Panc1 (cell line): ENCODE results near the gene PDGFD. TPM values are rescaled to one million over a fixed set of nuclear protein-coding genes. Genes with fewer than 3 reads are reported as not detected.

ENCODE experiments used
- ATAC-seq: fragments of 200-7000 bp; cut with Tn5 transposase; 2 replicates; pipeline ENCODE4 v1.9.1; 2020; ENCODE audit warnings: mild to moderate bottlenecking, moderate library complexity
- BruUV-seq: library from RNA; stranded (reverse); fragments of 400-500 nt; replicated peaks from 2 replicates; lab custom pipeline; 2021; lab: Mats Ljungman, UMichigan
- CTCF ChIA-PET: fragments of 300-600 bp; sonication (Branson Sonifier 250); formaldehyde crosslinking; loops from one replicate; lab custom pipeline; 2022; ENCODE audit warnings: antibody characterized with exemption; lab: Charles Lee
- POLR2A ChIA-PET: fragments of 300-600 bp; sonication (Branson Sonifier 250); formaldehyde crosslinking; loops from one replicate; lab custom pipeline; 2022; ENCODE audit warnings: antibody characterized with exemption; lab: Charles Lee
- DNase-seq: peaks from one replicate; pipeline ENCODE4 v3.0.0-alpha.2; 2010; ENCODE audit warnings: low read depth, low spot score
- H3K27ac ChIP-seq: 2 replicates; pipeline ENCODE4 v1.5.1; 2011; ENCODE audit warnings: mild to moderate bottlenecking, low read length, inconsistent platforms
- H3K27me3 ChIP-seq: fragments of 200-500 bp; sonication (Bioruptor generic); 2 replicates; pipeline ENCODE4 v1.6.0; 2014; ENCODE audit warnings: low read length, inconsistent platforms; ENCODE audit not compliant: control insufficient read depth, insufficient read depth
- H3K36me3 ChIP-seq: fragments of 200-500 bp; sonication (Bioruptor generic); 2 replicates; pipeline ENCODE4 v1.5.1; 2014; ENCODE audit warnings: inconsistent platforms, mild to moderate bottlenecking, low read length, moderate library complexity; ENCODE audit not compliant: control insufficient read depth, insufficient read depth
- H3K4me1 ChIP-seq: 2 replicates; pipeline ENCODE4 v1.5.1; 2011; ENCODE audit warnings: inconsistent platforms, mild to moderate bottlenecking, low read length, moderate library complexity; ENCODE audit not compliant: control insufficient read depth, insufficient read depth
- H3K4me3 ChIP-seq, 2 experiments: 2 replicates each; pipeline ENCODE4 v1.5.1; 2011 to 2012; ENCODE audit warnings: low read depth in 2 of 2, low read length in 2 of 2, mild to moderate bottlenecking in 2 of 2, inconsistent platforms in 1 of 2, moderate library complexity in 1 of 2
- H3K9me3 ChIP-seq: fragments of 200-500 bp; sonication (Bioruptor generic); 2 replicates; pipeline ENCODE4 v1.5.1; 2014; ENCODE audit warnings: low read depth, mild to moderate bottlenecking, inconsistent platforms, low read length, moderate library complexity; ENCODE audit not compliant: control insufficient read depth, insufficient read depth
- POLR2AphosphoS5 ChIP-seq: IDR thresholded peaks from 2 replicates; pipeline ENCODE4 v1.6.1; 2012; ENCODE audit warnings: mild to moderate bottlenecking, low read depth, low read length, moderate library complexity
- SIN3A ChIP-seq: IDR thresholded peaks from 2 replicates; pipeline ENCODE4 v1.6.1; 2012; ENCODE audit warnings: low read depth, mild to moderate bottlenecking, low read length, moderate library complexity, borderline replicate concordance; ENCODE audit not compliant: insufficient read depth
- TCF7L2 ChIP-seq: IDR thresholded peaks from 2 replicates; pipeline ENCODE4 v1.6.1; 2011; ENCODE audit warnings: mild to moderate bottlenecking, low read depth, low read length, inconsistent platforms
- in situ Hi-C: cut with HindIII; loops from 2 replicates; pipeline ENCODE4 v1.10.0; 2016; ENCODE audit warnings: low sequenced_read_pairs, low pct_unique_long_range_greater_than_20kb
- intact Hi-C: fragments of 100-400 bp; cut with micrococcal nuclease; formaldehyde crosslinking; loops from one replicate; pipeline ENCODE4 v1.10.0; 2022; ENCODE audit not compliant: unreplicated experiment
- total RNA-seq: library from RNA; stranded (reverse); gene quantifications from one replicate; pipeline ENCODE4 v1.2.1, GENCODE V29; 2021; ENCODE audit not compliant: unreplicated experiment
- TF ChIP-seq, protein P1 (sequence below), 2 experiments: IDR thresholded peaks; 2 replicates each; pipeline ENCODE4 v1.6.1; 2011 to 2012; ENCODE audit warnings: low read depth in 2 of 2, control low read depth in 1 of 2, low read length in 1 of 2, mild to moderate bottlenecking in 1 of 2, moderate library complexity in 1 of 2; ENCODE audit not compliant: insufficient read depth in 1 of 2
- TF ChIP-seq, protein P2 (sequence below): fragments of 450-650 bp; IDR thresholded peaks from 2 replicates; pipeline ENCODE4 v1.5.1; 2017; ENCODE audit warnings: mild to moderate bottlenecking

The PDGFD gene
- total RNA-seq, 1 experiment from 2014 or later, result 1.3 TPM

DNA sequence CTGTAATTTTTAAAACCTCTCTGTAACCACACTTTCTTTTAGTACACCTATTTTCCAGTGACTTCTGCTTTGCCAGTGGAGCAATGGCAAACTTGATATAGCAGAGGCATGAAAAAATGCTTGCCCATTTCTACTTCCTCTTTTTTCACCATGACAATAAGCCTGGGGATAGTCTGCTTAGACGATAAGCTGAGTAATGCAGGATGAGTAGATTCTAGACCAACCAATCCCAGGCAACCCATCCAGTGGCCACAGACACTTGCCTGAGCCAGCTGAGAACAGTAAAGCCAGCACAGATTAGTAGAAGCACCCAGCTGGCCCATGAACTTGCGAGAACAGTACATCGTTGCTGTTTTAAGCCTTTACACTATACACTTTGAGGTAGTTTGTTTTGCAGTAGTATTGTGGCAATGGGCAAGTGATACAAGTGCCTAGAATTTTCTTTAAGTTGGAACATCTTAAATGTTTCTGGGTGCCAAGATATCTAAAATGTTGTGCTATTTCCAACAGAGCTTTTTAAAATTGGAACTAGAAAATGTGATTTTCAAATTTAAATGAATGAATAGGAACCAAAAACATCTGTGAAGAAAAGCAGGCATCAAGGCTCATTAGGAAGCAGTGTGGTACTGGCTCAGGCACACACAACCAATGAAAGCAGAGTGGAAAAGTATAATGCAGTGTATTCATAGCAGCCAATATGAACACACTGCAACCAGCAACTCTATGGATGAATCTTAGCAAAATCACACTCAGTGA, 89.8 kb downstream of the PDGFD start:
- no peak for ATAC-seq
- no peak for DNase-seq
- in situ Hi-C loops (no loop called here), intact Hi-C loops (no loop called here)
- BruUV-seq, result no TSS peak
- Histone ChIP-seq H3K36me3 (no peaks in the 10 kb centered on the region), H3K27ac (no peak overlapping the region), H3K27me3 (no peaks in the 10 kb centered on the region), H3K4me3 (no peak overlapping the region), H3K9me3 (no peaks in the 10 kb centered on the region), H3K4me1 (no peaks in the 10 kb centered on the region)
- TF ChIP-seq, protein P1, sequence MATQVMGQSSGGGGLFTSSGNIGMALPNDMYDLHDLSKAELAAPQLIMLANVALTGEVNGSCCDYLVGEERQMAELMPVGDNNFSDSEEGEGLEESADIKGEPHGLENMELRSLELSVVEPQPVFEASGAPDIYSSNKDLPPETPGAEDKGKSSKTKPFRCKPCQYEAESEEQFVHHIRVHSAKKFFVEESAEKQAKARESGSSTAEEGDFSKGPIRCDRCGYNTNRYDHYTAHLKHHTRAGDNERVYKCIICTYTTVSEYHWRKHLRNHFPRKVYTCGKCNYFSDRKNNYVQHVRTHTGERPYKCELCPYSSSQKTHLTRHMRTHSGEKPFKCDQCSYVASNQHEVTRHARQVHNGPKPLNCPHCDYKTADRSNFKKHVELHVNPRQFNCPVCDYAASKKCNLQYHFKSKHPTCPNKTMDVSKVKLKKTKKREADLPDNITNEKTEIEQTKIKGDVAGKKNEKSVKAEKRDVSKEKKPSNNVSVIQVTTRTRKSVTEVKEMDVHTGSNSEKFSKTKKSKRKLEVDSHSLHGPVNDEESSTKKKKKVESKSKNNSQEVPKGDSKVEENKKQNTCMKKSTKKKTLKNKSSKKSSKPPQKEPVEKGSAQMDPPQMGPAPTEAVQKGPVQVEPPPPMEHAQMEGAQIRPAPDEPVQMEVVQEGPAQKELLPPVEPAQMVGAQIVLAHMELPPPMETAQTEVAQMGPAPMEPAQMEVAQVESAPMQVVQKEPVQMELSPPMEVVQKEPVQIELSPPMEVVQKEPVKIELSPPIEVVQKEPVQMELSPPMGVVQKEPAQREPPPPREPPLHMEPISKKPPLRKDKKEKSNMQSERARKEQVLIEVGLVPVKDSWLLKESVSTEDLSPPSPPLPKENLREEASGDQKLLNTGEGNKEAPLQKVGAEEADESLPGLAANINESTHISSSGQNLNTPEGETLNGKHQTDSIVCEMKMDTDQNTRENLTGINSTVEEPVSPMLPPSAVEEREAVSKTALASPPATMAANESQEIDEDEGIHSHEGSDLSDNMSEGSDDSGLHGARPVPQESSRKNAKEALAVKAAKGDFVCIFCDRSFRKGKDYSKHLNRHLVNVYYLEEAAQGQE (IDR thresholded peaks at IDR 0.05; ENCODE audit: insufficient read depth in 1 of 2, low read depth in 2 of 2, low read length in 1 of 2), result no peak
- TF ChIP-seq SIN3A (no peak), TCF7L2 (no peak), POLR2AphosphoS5 (no peak)
- TF ChIP-seq, protein P2, sequence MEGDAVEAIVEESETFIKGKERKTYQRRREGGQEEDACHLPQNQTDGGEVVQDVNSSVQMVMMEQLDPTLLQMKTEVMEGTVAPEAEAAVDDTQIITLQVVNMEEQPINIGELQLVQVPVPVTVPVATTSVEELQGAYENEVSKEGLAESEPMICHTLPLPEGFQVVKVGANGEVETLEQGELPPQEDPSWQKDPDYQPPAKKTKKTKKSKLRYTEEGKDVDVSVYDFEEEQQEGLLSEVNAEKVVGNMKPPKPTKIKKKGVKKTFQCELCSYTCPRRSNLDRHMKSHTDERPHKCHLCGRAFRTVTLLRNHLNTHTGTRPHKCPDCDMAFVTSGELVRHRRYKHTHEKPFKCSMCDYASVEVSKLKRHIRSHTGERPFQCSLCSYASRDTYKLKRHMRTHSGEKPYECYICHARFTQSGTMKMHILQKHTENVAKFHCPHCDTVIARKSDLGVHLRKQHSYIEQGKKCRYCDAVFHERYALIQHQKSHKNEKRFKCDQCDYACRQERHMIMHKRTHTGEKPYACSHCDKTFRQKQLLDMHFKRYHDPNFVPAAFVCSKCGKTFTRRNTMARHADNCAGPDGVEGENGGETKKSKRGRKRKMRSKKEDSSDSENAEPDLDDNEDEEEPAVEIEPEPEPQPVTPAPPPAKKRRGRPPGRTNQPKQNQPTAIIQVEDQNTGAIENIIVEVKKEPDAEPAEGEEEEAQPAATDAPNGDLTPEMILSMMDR, result no peak
- POLR2A ChIA-PET, result no interaction called here
- CTCF ChIA-PET, result no interaction called here

DNA sequence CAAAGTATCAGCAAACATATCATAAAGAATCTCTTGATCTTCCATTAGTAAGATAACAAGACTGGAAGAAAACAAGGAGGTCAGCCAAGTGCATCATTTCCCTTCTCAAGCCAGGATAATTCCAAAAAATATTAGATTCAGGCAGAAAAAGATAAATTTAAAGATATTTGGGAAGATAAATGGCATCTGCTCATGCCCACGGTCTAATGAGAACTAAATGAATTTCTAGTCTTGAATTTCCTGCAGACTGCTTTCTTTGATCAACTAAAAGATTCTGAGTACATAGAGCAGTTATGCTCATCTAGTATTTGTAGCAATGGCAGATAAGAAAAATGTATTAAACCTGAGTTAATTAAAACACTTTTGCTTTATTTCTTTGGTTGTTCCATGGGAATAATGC, 96.4 kb downstream of the PDGFD start:
- intact Hi-C loops, result no loop called here
- CTCF ChIA-PET, result no interaction called here

More for the DNA sequence above, 96.4 kb downstream of the PDGFD start:
- TF ChIP-seq, protein P1 (IDR thresholded peaks at IDR 0.05; ENCODE audit: insufficient read depth in 1 of 2, low read depth in 2 of 2, low read length in 1 of 2), result no peak
- TF ChIP-seq TCF7L2 (no peak), SIN3A (no peak), POLR2AphosphoS5 (no peak)
- TF ChIP-seq, protein P2, result no peak
- H3K27ac ChIP-seq, result no peak overlapping the region
- no peak overlapping the region for H3K4me3 ChIP-seq
- H3K9me3 ChIP-seq, result no peaks in the 10 kb centered on the region
- BruUV-seq, result no TSS peak
- DNase-seq, result no peak
- H3K36me3 ChIP-seq, result no peaks in the 10 kb centered on the region
- in situ Hi-C loops, result no loop called here
- H3K4me1 ChIP-seq, result no peaks in the 10 kb centered on the region
- POLR2A ChIA-PET, result no interaction called here
- ATAC-seq, result no peak
- H3K27me3 ChIP-seq, result no peaks in the 10 kb centered on the region
